ENCODE results near the gene FOXN4.

The FOXN4 gene

GRCh38 chr12:109255377-109255776 is 53.7 kb downstream of the FOXN4 start:
- Histone ChIP-seq H3K4me2 (ENCODE audit: insufficient read depth, low read length) (no peak overlapping the region), H3K79me2 (ENCODE audit: insufficient read depth, low read length) (no peaks in the 10 kb centered on the region), H3K4me3 (ENCODE audit: low read depth in 1 of 2, low read length in 2 of 2) (no peak overlapping the region), H3K9me3 (ENCODE audit: insufficient read depth, low read length, severe bottlenecking) (peaks cover 9% of the 10 kb centered on the region), H3K4me1 (ENCODE audit: insufficient read depth, low read length) (no peaks in the 10 kb centered on the region; the same call in 1 of the 2 replicates), H3K27ac (ENCODE audit: low read length) (no peak overlapping the region), H3K27me3 (ENCODE audit: insufficient read depth, low read length, poor library complexity) (peaks cover 4% of the 10 kb centered on the region), H3K36me3 (ENCODE audit: insufficient read depth, low read length) (no peaks in the 10 kb centered on the region), H4K20me1 (ENCODE audit: insufficient read depth, low read length) (no peaks in the 10 kb centered on the region), H3K9ac (ENCODE audit: low read depth, low read length) (no peak overlapping the region), H2AFZ (ENCODE audit: low read depth, low read length) (no peak overlapping the region)
- no peak for TF ChIP-seq CTCF (IDR thresholded peaks at IDR 0.05; ENCODE audit: borderline replicate concordance, extremely low read depth, low read length, poor library complexity, severe bottlenecking)
- TF ChIP-seq EZH2 (IDR thresholded peaks at IDR 0.05; ENCODE audit: borderline replicate concordance, low read depth, low read length, severe bottlenecking), result no peak
- DNase-seq (no peak), ATAC-seq (ENCODE audit: insufficient read depth, low read depth) (no peak)

- Histone ChIP-seq H3K9me3 (ENCODE audit: insufficient read depth, low read length, severe bottlenecking) (peaks cover 9% of the 10 kb centered on the region), H3K36me3 (ENCODE audit: insufficient read depth, low read length) (no peaks in the 10 kb centered on the region), H3K4me1 (ENCODE audit: insufficient read depth, low read length) (no peaks in the 10 kb centered on the region; the same call in 1 of the 2 replicates), H4K20me1 (ENCODE audit: insufficient read depth, low read length) (no peaks in the 10 kb centered on the region), H3K9ac (ENCODE audit: low read depth, low read length) (no peak overlapping the region), H3K4me2 (ENCODE audit: insufficient read depth, low read length) (no peak overlapping the region), H3K27ac (ENCODE audit: low read length) (no peak overlapping the region), H3K27me3 (ENCODE audit: insufficient read depth, low read length, poor library complexity) (peaks cover 4% of the 10 kb centered on the region), H3K4me3 (ENCODE audit: low read depth in 1 of 2, low read length in 2 of 2) (no peak overlapping the region), H2AFZ (ENCODE audit: low read depth, low read length) (no peak overlapping the region), H3K79me2 (ENCODE audit: insufficient read depth, low read length) (no peaks in the 10 kb centered on the region)
- no peak for ATAC-seq (ENCODE audit: insufficient read depth, low read depth)
- TF ChIP-seq CTCF (IDR thresholded peaks at IDR 0.05; ENCODE audit: borderline replicate concordance, extremely low read depth, low read length, poor library complexity, severe bottlenecking) (no peak), EZH2 (IDR thresholded peaks at IDR 0.05; ENCODE audit: borderline replicate concordance, low read depth, low read length, severe bottlenecking) (no peak)
- DNase-seq, result no peak
Observed at GRCh38 chr12:109253913-109254544, 55.1 kb downstream of the FOXN4 start.

GRCh38 chr12:109252799-109253198 is 56.3 kb downstream of the FOXN4 start:
- no peak overlapping the region for H3K4me2 ChIP-seq (ENCODE audit: insufficient read depth, low read length)
- peaks cover 9% of the 10 kb centered on the region for H3K9me3 ChIP-seq (ENCODE audit: insufficient read depth, low read length, severe bottlenecking)
- H3K27ac ChIP-seq (ENCODE audit: low read length), result no peak overlapping the region
- no peak for TF ChIP-seq EZH2 (IDR thresholded peaks at IDR 0.05; ENCODE audit: borderline replicate concordance, low read depth, low read length, severe bottlenecking)
- no peak for TF ChIP-seq CTCF (IDR thresholded peaks at IDR 0.05; ENCODE audit: borderline replicate concordance, extremely low read depth, low read length, poor library complexity, severe bottlenecking)
- H3K9ac ChIP-seq (ENCODE audit: low read depth, low read length), result no peak overlapping the region
- H3K4me1 ChIP-seq (ENCODE audit: insufficient read depth, low read length), result no peaks in the 10 kb centered on the region; the same call in 1 of the 2 replicates
- H3K36me3 ChIP-seq (ENCODE audit: insufficient read depth, low read length), result no peaks in the 10 kb centered on the region
- H3K79me2 ChIP-seq (ENCODE audit: insufficient read depth, low read length), result no peaks in the 10 kb centered on the region
- peaks cover 4% of the 10 kb centered on the region for H3K27me3 ChIP-seq (ENCODE audit: insufficient read depth, low read length, poor library complexity)
- ATAC-seq (ENCODE audit: insufficient read depth, low read depth) (no peak), DNase-seq (no peak)
- H3K4me3 ChIP-seq (ENCODE audit: low read depth in 1 of 2, low read length in 2 of 2), result no peak overlapping the region
- no peak overlapping the region for H2AFZ ChIP-seq (ENCODE audit: low read depth, low read length)
- no peaks in the 10 kb centered on the region for H4K20me1 ChIP-seq (ENCODE audit: insufficient read depth, low read length)
